Osteocyte (in vitro differentiated cells): ENCODE measurements around the gene PRKAG3. TPM values are rescaled to one million over a fixed set of nuclear protein-coding genes. Genes with fewer than 3 reads are reported as not detected.
"Not testable (repeated sequence)": the region's sequence is repeated elsewhere in the genome, so short reads cannot be mapped to it uniquely, and the experiment has no call there.

Source experiments
- DNase-seq: peaks from one replicate; pipeline ENCODE4 v3.0.0; 2021; ENCODE audit warnings: mixed read lengths; ENCODE audit not compliant: unreplicated experiment; ENCODE audit errors: extremely low spot score
- H3K27ac Mint-ChIP-seq: one replicate; pipeline ENCODE4 v1.8.0; 2021; ENCODE audit warnings: mild to moderate bottlenecking, mixed read lengths; ENCODE audit not compliant: unreplicated experiment
- H3K27me3 Mint-ChIP-seq: one replicate; pipeline ENCODE4 v1.8.0; 2021; ENCODE audit warnings: mixed read lengths; ENCODE audit not compliant: unreplicated experiment
- H3K36me3 Mint-ChIP-seq: one replicate; pipeline ENCODE4 v1.8.0; 2021; ENCODE audit warnings: mixed read lengths; ENCODE audit not compliant: unreplicated experiment
- H3K4me1 Mint-ChIP-seq: one replicate; pipeline ENCODE4 v1.8.0; 2021; ENCODE audit warnings: mixed read lengths; ENCODE audit not compliant: unreplicated experiment
- H3K4me3 Mint-ChIP-seq: one replicate; pipeline ENCODE4 v1.8.0; 2021; ENCODE audit warnings: mild to moderate bottlenecking, moderate library complexity, mixed read lengths; ENCODE audit not compliant: unreplicated experiment
- H3K9me3 Mint-ChIP-seq: one replicate; pipeline ENCODE4 v1.8.0; 2021; ENCODE audit warnings: mixed read lengths; ENCODE audit not compliant: unreplicated experiment
- CTCF ChIP-seq: fragments of 200-600 bp; sonication (generic); IDR thresholded peaks from 2 replicates; pipeline ENCODE4 v1.5.0; 2021; ENCODE audit warnings: antibody characterized with exemption, mild to moderate bottlenecking, moderate library complexity
- total RNA-seq: library from RNA; stranded (reverse); gene quantifications from 2 replicates; pipeline ENCODE4 v1.2.1, GENCODE V29; 2021

Gene PRKAG3
- total RNA-seq, 1 donor from 2014 or later, result not detected

- peaks cover 23% of the 10 kb centered on the region for H3K4me1 Mint-ChIP-seq
- H3K9me3 Mint-ChIP-seq, result no peaks in the 10 kb centered on the region
- DNase-seq, result no peak
- no peaks in the 10 kb centered on the region for H3K36me3 Mint-ChIP-seq
- H3K27me3 Mint-ChIP-seq, result peaks cover 51% of the 10 kb centered on the region
- no peak overlapping the region for H3K4me3 Mint-ChIP-seq
- TF ChIP-seq CTCF, result peak; percentile 72
- no peak overlapping the region for H3K27ac Mint-ChIP-seq
Observed at GRCh38 chr2:218852911-218853667, 21.5 kb upstream of the PRKAG3 start.

DNA sequence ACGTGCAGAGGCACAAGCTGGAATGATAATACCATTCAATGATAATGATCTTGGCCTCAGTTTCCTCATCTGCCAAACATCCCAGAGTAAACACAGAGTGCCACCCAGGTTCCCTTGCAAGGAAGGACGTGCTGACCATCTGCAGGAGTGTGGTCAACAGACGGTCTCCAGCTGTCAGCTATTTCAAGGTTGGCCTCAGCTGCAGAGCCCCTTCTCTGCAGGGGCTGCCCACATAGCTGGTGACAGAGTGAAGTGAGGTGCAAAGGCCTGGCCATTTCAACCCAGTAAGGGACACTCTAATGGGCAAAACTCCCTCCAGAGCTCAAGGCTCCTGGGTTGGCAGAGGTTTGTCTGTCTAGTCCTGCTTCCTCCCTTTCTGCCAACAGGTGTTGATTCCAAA lies 19.7 kb upstream of the PRKAG3 start:
- DNase-seq, result no peak
- Mint-ChIP-seq H3K27ac (no peak overlapping the region), H3K27me3 (peaks cover 50% of the 10 kb centered on the region), H3K9me3 (no peaks in the 10 kb centered on the region), H3K4me1 (peaks cover 16% of the 10 kb centered on the region), H3K4me3 (no peak overlapping the region), H3K36me3 (no peaks in the 10 kb centered on the region)
- TF ChIP-seq CTCF, result no peak

DNA sequence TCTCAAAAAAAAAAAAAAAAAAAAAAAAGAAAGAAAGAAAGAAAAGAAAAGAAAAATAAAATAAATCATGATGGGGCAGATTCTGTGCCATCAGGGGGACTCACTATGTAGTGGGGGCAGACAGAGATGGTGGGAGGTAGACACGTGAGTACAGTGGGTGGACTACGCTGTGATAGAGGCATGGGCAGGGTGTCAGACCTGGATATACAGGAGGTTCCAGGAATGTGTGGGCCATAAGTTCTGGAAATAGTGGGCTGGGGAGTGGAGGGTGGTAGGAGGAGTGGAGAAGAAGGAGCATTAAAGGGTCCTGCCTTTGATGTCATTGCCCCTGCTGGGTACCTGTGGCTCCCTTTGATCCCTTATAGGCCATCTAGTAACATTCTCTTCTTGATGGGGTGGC lies 19.2 kb upstream of the PRKAG3 start:
- H3K9me3 Mint-ChIP-seq, result no peaks in the 10 kb centered on the region
- H3K4me1 Mint-ChIP-seq, result peaks cover 11% of the 10 kb centered on the region
- H3K4me3 Mint-ChIP-seq, result no peak overlapping the region
- no peak for DNase-seq
- peaks cover 46% of the 10 kb centered on the region for H3K27me3 Mint-ChIP-seq
- H3K27ac Mint-ChIP-seq, result no peak overlapping the region
- no peaks in the 10 kb centered on the region for H3K36me3 Mint-ChIP-seq
- TF ChIP-seq CTCF, result no peak

- Mint-ChIP-seq H3K36me3 (no peaks in the 10 kb centered on the region), H3K4me1 (peaks cover 10% of the 10 kb centered on the region), H3K9me3 (no peaks in the 10 kb centered on the region), H3K27ac (no peak overlapping the region), H3K4me3 (no peak overlapping the region), H3K27me3 (peaks cover 36% of the 10 kb centered on the region)
- no peak for DNase-seq
- no peak for TF ChIP-seq CTCF
Observed at GRCh38 chr2:218849721-218850120, 18.1 kb upstream of the PRKAG3 start.

- not testable (repeated sequence) for H3K9me3 Mint-ChIP-seq, H3K27ac Mint-ChIP-seq, H3K4me1 Mint-ChIP-seq, DNase-seq, H3K4me3 Mint-ChIP-seq, H3K36me3 Mint-ChIP-seq
- peaks cover 25% of the 10 kb centered on the region for H3K27me3 Mint-ChIP-seq
Observed at GRCh38 chr2:218846963-218847362, 15.4 kb upstream of the PRKAG3 start.

- H3K4me1 Mint-ChIP-seq, H3K27ac Mint-ChIP-seq, H3K4me3 Mint-ChIP-seq, H3K36me3 Mint-ChIP-seq, H3K9me3 Mint-ChIP-seq, DNase-seq: not testable (repeated sequence)
- H3K27me3 Mint-ChIP-seq, result peaks cover 20% of the 10 kb centered on the region
Observed at GRCh38 chr2:218844334-218844733, 12.7 kb upstream of the PRKAG3 start.
